HepG2 (cell line): ENCODE data around the gene FAM181A. TPM values are rescaled to one million over a fixed set of nuclear protein-coding genes. Genes with fewer than 3 reads are reported as not detected.

Experiments
- GABPB1 ChIP-seq: IDR thresholded peaks from 2 replicates; pipeline ENCODE4 v1.6.1; 2016; ENCODE audit warnings: mild to moderate bottlenecking, missing genetic modification reagents, moderate library complexity, missing compliant biosample characterization
- GTF2F1 ChIP-seq: fragments of 150-350 bp; IDR thresholded peaks from 2 replicates; pipeline ENCODE4 v1.6.1; 2014; ENCODE audit warnings: low read length
- LRRFIP1 ChIP-seq: sonication (generic); formaldehyde crosslinking; conservative IDR thresholded peaks from 2 replicates; pipeline ENCODE4 v1.4.0; 2020; ENCODE audit warnings: missing genetic modification reagents
- NFYC ChIP-seq: IDR thresholded peaks from 2 replicates; pipeline ENCODE4 v1.6.1; 2016; ENCODE audit warnings: missing genetic modification reagents, missing compliant biosample characterization
- NR2F2 ChIP-seq: IDR thresholded peaks from 2 replicates; pipeline ENCODE4 v1.6.1; 2012; ENCODE audit warnings: low read depth, inconsistent platforms, borderline replicate concordance
- SMARCC2 ChIP-seq: fragments of 450-650 bp; IDR thresholded peaks from 2 replicates; pipeline ENCODE4 v1.6.1; 2017; ENCODE audit warnings: antibody characterized with exemption, mild to moderate bottlenecking
- THAP11 ChIP-seq: IDR thresholded peaks from 2 replicates; pipeline ENCODE4 v1.6.1; 2016; ENCODE audit warnings: missing biosample characterization, missing genetic modification reagents
- ZFX ChIP-seq: sonication (generic); formaldehyde crosslinking; IDR thresholded peaks from 2 replicates; pipeline ENCODE4 v1.4.0; 2020; ENCODE audit warnings: mild to moderate bottlenecking, low read depth, missing genetic modification reagents, moderate library complexity
- ZNF253 ChIP-seq: sonication (generic); formaldehyde crosslinking; IDR thresholded peaks from 2 replicates; pipeline ENCODE4 v1.8.0; 2022; ENCODE audit warnings: mild to moderate bottlenecking, missing genetic modification reagents, borderline replicate concordance
- ZNF331 ChIP-seq: sonication (generic); formaldehyde crosslinking; IDR thresholded peaks from 2 replicates; pipeline ENCODE4 v1.4.0; 2020; ENCODE audit warnings: missing genetic modification reagents
- ZNF501 ChIP-seq: sonication (generic); formaldehyde crosslinking; IDR thresholded peaks from 2 replicates; pipeline ENCODE4 v1.5.1; 2020; ENCODE audit warnings: mild to moderate bottlenecking, moderate library complexity, missing genetic modification reagents
- ZNF563 ChIP-seq: sonication (generic); formaldehyde crosslinking; IDR thresholded peaks from 2 replicates; pipeline ENCODE4 v1.8.0; 2022; ENCODE audit warnings: mild to moderate bottlenecking, moderate library complexity, missing genetic modification reagents
- ZNF607 ChIP-seq: sonication (generic); formaldehyde crosslinking; IDR thresholded peaks from 2 replicates; pipeline ENCODE4 v1.5.1; 2020; ENCODE audit warnings: missing genetic modification reagents, mild to moderate bottlenecking, borderline replicate concordance
- ZNF768 ChIP-seq: sonication (generic); formaldehyde crosslinking; IDR thresholded peaks from 2 replicates; pipeline ENCODE4 v1.4.0; 2020; ENCODE audit warnings: missing genetic modification reagents
- polyA plus RNA-seq, 8 experiments: library from polyadenylated mRNA; depleted of rRNA in 3 of 8; stranded (reverse) in 7 of 8; unstranded in 1 of 8; fragments of >200 nt; fragmentation: Illumina TruSeq in 4 of 8; extraction: Trizol in 4 of 8; gene quantifications; 2 replicates each; pipeline versions ENCODE4 v1.2.1 to v1.2.3, GENCODE V29; 2011 to 2016; ENCODE audit warnings: low read depth in 4 of 8, missing spikeins in 1 of 8, mixed read lengths in 1 of 8; ENCODE audit not compliant: insufficient read depth in 1 of 8
- total RNA-seq, 5 experiments: library from RNA; depleted of rRNA; stranded (reverse); fragments of >200 nt; fragmentation: Illumina TruSeq; extraction: Trizol; gene quantifications; 2 replicates each; pipeline ENCODE4 v1.2.3, GENCODE V29; 2016; ENCODE audit warnings: low read depth in 1 of 5
- TF ChIP-seq, protein P1 (sequence below): sonication (generic); formaldehyde crosslinking; IDR thresholded peaks from 2 replicates; pipeline ENCODE4 v1.8.1; 2022; ENCODE audit warnings: low read depth, mild to moderate bottlenecking, missing genetic modification reagents
- TF ChIP-seq, protein P2 (sequence below): sonication (generic); formaldehyde crosslinking; conservative IDR thresholded peaks from 2 replicates; pipeline ENCODE4 v1.5.0; 2020; ENCODE audit warnings: missing genetic modification reagents
- TF ChIP-seq, protein P3 (sequence below): sonication (generic); formaldehyde crosslinking; IDR thresholded peaks from 2 replicates; pipeline ENCODE4 v1.4.0; 2020; ENCODE audit warnings: missing genetic modification reagents

The FAM181A gene
- total and polyA plus RNA-seq, 2 of the 13 experiments (the other 11 are each of a cell fraction or from before 2014, with no cell fraction given), result 1.1 to 1.5 TPM

DNA sequence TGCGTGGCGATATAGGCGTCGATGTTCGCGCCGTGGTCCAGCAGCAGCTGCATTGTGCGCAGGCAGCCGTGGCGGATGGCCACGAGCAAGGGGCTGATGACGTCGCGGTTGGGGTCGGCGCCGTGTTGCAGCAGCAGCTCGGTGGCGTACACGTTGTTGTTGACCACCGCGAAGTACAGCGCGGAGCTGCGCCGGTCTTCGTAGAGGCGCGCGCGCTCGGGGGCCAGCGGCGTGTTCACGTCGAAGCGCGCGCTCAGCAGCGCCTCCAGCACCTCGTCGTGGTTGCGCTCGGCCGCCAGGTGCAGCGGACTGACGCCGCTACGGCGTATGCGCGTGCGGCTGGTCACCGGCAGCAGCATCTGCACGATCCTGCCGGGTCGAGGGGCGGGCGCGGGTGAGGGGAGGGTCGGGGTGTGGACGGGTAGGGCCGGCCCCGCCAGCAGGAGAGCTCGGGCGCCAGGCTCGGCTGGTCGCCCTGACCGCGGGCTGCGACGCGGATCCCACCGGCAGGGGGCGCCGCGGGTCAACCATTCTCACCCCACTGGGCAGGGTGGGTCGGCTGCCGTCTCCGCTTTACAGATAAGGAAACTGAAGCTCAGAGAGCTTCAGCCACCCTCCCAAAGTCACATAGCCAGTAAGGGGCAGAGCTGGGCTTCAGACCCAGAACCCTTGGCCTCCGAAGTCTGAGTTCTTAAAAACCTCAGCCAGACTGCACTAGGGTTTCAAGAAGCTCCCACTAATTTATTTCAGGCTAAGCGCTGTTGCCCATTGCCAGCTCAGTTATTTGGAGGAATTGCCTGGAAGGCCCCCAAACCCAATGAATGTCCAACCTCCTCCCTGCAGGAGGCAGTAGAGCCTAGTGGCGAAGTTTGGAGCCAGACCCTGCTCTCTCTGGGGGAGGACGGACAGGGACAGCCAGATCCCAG, 12.4 kb downstream of the FAM181A start (continued):
- 0 out of 2 replicates have a peak, but pooled peaks have one; percentile 72 for TF ChIP-seq ZNF563 (CRISPR knock-in tag)
- TF ChIP-seq GTF2F1, result no peak
- no peak for TF ChIP-seq ZNF253 (CRISPR knock-in tag)
- no peak for TF ChIP-seq THAP11 (CRISPR knock-in tag)
- TF ChIP-seq GABPB1 (CRISPR knock-in tag), result peak; percentile 30; the same call in 1 of the 2 replicates
- TF ChIP-seq, protein P1, sequence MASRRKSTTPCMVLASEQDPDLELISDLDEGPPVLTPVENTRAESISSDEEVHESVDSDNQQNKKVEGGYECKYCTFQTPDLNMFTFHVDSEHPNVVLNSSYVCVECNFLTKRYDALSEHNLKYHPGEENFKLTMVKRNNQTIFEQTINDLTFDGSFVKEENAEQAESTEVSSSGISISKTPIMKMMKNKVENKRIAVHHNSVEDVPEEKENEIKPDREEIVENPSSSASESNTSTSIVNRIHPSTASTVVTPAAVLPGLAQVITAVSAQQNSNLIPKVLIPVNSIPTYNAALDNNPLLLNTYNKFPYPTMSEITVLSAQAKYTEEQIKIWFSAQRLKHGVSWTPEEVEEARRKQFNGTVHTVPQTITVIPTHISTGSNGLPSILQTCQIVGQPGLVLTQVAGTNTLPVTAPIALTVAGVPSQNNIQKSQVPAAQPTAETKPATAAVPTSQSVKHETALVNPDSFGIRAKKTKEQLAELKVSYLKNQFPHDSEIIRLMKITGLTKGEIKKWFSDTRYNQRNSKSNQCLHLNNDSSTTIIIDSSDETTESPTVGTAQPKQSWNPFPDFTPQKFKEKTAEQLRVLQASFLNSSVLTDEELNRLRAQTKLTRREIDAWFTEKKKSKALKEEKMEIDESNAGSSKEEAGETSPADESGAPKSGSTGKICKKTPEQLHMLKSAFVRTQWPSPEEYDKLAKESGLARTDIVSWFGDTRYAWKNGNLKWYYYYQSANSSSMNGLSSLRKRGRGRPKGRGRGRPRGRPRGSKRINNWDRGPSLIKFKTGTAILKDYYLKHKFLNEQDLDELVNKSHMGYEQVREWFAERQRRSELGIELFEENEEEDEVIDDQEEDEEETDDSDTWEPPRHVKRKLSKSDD (CRISPR knock-in tag), result peak; percentile 79; the same call in 1 of the 2 replicates
- 0 out of 2 replicates have a peak, but pooled peaks have one; percentile 50 for TF ChIP-seq ZNF501 (CRISPR knock-in tag)
- peak; percentile 91 for TF ChIP-seq ZNF768 (CRISPR knock-in tag)
- TF ChIP-seq, protein P2, sequence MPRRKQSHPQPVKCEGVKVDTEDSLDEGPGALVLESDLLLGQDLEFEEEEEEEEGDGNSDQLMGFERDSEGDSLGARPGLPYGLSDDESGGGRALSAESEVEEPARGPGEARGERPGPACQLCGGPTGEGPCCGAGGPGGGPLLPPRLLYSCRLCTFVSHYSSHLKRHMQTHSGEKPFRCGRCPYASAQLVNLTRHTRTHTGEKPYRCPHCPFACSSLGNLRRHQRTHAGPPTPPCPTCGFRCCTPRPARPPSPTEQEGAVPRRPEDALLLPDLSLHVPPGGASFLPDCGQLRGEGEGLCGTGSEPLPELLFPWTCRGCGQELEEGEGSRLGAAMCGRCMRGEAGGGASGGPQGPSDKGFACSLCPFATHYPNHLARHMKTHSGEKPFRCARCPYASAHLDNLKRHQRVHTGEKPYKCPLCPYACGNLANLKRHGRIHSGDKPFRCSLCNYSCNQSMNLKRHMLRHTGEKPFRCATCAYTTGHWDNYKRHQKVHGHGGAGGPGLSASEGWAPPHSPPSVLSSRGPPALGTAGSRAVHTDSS (CRISPR knock-in tag), result no peak
- TF ChIP-seq ZNF331, result peak; percentile 55; the same call in 1 of the 2 replicates
- no peak for TF ChIP-seq NFYC (CRISPR knock-in tag)
- no peak for TF ChIP-seq ZNF607 (CRISPR knock-in tag)
- TF ChIP-seq, protein P3, sequence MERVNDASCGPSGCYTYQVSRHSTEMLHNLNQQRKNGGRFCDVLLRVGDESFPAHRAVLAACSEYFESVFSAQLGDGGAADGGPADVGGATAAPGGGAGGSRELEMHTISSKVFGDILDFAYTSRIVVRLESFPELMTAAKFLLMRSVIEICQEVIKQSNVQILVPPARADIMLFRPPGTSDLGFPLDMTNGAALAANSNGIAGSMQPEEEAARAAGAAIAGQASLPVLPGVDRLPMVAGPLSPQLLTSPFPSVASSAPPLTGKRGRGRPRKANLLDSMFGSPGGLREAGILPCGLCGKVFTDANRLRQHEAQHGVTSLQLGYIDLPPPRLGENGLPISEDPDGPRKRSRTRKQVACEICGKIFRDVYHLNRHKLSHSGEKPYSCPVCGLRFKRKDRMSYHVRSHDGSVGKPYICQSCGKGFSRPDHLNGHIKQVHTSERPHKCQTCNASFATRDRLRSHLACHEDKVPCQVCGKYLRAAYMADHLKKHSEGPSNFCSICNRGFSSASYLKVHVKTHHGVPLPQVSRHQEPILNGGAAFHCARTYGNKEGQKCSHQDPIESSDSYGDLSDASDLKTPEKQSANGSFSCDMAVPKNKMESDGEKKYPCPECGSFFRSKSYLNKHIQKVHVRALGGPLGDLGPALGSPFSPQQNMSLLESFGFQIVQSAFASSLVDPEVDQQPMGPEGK (CRISPR knock-in tag), result peak; percentile 50; the same call in 1 of the 2 replicates
- no peak for TF ChIP-seq LRRFIP1
- TF ChIP-seq SMARCC2, result no peak
- peak; percentile 24; the same call in 1 of the 2 replicates for TF ChIP-seq ZFX (CRISPR knock-in tag)
- no peak for TF ChIP-seq NR2F2
